DOHH2 (cell line): Measurements from ENCODE around the gene RAPGEF1.
"Not testable (repeated sequence)": the region's sequence is repeated elsewhere in the genome, so short reads cannot be mapped to it uniquely, and the experiment has no call there.

Experiments used
- H3F3A ChIP-seq: fragments of 200-600 bp; sonication (generic), shearing (Covaris generic); 2 replicates; pipeline ENCODE4 v1.6.0; 2016; ENCODE audit warnings: antibody characterized with exemption, mild to moderate bottlenecking; ENCODE audit not compliant: control insufficient read depth, insufficient read depth
- H3K27ac ChIP-seq: fragments of 200-600 bp; sonication (generic); 2 replicates; pipeline ENCODE4 v1.5.1; 2014; ENCODE audit warnings: low read depth, mild to moderate bottlenecking, low read length, moderate library complexity
- H3K27me3 ChIP-seq: fragments of 200-600 bp; sonication (generic); 2 replicates; pipeline ENCODE4 v1.6.1; 2014; ENCODE audit warnings: mild to moderate bottlenecking, low read length, mixed read lengths; ENCODE audit not compliant: control insufficient read depth
- H3K36me3 ChIP-seq: fragments of 200-600 bp; sonication (generic); 2 replicates; pipeline ENCODE4 v1.6.1; 2014; ENCODE audit warnings: mild to moderate bottlenecking, low read length, moderate library complexity, mixed read lengths; ENCODE audit not compliant: control insufficient read depth
- H3K4me1 ChIP-seq: fragments of 200-600 bp; sonication (generic); 2 replicates; pipeline ENCODE4 v1.6.1; 2014; ENCODE audit warnings: mild to moderate bottlenecking, low read length, mixed read lengths; ENCODE audit not compliant: control insufficient read depth
- H3K4me2 ChIP-seq: fragments of 200-600 bp; sonication (generic); 2 replicates; pipeline ENCODE4 v1.6.0; 2014; ENCODE audit warnings: mild to moderate bottlenecking, low read length, moderate library complexity
- H3K4me3 ChIP-seq: fragments of 200-600 bp; sonication (generic); 2 replicates; pipeline ENCODE4 v1.5.1; 2014; ENCODE audit warnings: mild to moderate bottlenecking, low read length, mixed read lengths
- H3K79me2 ChIP-seq: fragments of 200-600 bp; sonication (generic); 2 replicates; pipeline ENCODE4 v1.6.1; 2014; ENCODE audit warnings: mild to moderate bottlenecking, low read length, mixed read lengths; ENCODE audit not compliant: control insufficient read depth
- H3K9me2 ChIP-seq: fragments of 200-600 bp; sonication (generic); replicated peaks from 2 replicates; pipeline ENCODE4 v1.6.1; 2014; ENCODE audit warnings: mild to moderate bottlenecking, low read length, mixed read lengths; ENCODE audit not compliant: control insufficient read depth
- H3K9me3 ChIP-seq: fragments of 200-600 bp; sonication (generic); 2 replicates; pipeline ENCODE4 v1.6.1; 2014; ENCODE audit warnings: antibody characterized with exemption, low read length, mixed read lengths; ENCODE audit not compliant: control insufficient read depth, insufficient read depth
- H4K20me1 ChIP-seq: fragments of 200-600 bp; sonication (generic); 2 replicates; pipeline ENCODE4 v1.6.0; 2014; ENCODE audit warnings: low read depth, mild to moderate bottlenecking, antibody characterized with exemption, low read length, moderate library complexity; ENCODE audit not compliant: control insufficient read depth, insufficient read depth
- EZH2phosphoT487 ChIP-seq: fragments of 200-600 bp; sonication (generic); IDR thresholded peaks from 2 replicates; pipeline ENCODE4 v1.6.1; 2017; ENCODE audit warnings: borderline replicate concordance, mild to moderate bottlenecking, antibody characterized with exemption, low read length, moderate library complexity, mixed read lengths
- TF ChIP-seq, protein P1 (sequence below): fragments of 200-600 bp; sonication (generic); IDR thresholded peaks from one replicate; pipeline ENCODE4 v1.5.1; 2014; ENCODE audit warnings: antibody characterized with exemption, mild to moderate bottlenecking, low read depth, low read length; ENCODE audit not compliant: poor library complexity, severe bottlenecking

Gene RAPGEF1

DNA sequence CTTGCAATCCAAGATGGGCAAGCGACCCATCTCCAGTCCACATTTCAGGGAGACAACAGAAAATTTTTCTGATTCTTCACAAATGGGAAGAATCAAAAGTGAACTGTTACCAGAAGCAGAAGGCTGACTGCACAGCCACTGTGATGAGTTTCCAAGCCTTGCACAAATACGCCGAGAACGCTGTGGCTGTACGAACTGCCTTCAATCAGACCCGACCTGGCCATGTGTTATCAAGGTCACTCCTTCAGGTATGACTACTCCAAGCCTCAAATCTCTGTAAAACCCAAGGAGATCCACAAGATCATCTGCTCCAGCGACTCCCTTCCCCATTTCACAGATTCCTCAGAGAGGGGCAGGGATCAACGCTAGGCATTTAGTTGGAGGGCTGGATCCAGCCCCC is 26.9 kb downstream of the RAPGEF1 start:
- Histone ChIP-seq H3K79me2 (peaks cover 97% of the 10 kb centered on the region), H3K36me3 (peaks cover 25% of the 10 kb centered on the region), H3K27ac (no peak overlapping the region), H3K4me1 (peaks cover 54% of the 10 kb centered on the region), H4K20me1 (peaks cover 18% of the 10 kb centered on the region), H3K4me2 (no peak overlapping the region), H3K9me2 (no peaks in the 10 kb centered on the region), H3K27me3 (no peaks in the 10 kb centered on the region), H3K4me3 (no peak overlapping the region), H3F3A (no peaks in the 10 kb centered on the region), H3K9me3 (no peaks in the 10 kb centered on the region)
- TF ChIP-seq, protein P1, sequence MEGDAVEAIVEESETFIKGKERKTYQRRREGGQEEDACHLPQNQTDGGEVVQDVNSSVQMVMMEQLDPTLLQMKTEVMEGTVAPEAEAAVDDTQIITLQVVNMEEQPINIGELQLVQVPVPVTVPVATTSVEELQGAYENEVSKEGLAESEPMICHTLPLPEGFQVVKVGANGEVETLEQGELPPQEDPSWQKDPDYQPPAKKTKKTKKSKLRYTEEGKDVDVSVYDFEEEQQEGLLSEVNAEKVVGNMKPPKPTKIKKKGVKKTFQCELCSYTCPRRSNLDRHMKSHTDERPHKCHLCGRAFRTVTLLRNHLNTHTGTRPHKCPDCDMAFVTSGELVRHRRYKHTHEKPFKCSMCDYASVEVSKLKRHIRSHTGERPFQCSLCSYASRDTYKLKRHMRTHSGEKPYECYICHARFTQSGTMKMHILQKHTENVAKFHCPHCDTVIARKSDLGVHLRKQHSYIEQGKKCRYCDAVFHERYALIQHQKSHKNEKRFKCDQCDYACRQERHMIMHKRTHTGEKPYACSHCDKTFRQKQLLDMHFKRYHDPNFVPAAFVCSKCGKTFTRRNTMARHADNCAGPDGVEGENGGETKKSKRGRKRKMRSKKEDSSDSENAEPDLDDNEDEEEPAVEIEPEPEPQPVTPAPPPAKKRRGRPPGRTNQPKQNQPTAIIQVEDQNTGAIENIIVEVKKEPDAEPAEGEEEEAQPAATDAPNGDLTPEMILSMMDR = no peak
- no peak for TF ChIP-seq EZH2phosphoT487

DNA sequence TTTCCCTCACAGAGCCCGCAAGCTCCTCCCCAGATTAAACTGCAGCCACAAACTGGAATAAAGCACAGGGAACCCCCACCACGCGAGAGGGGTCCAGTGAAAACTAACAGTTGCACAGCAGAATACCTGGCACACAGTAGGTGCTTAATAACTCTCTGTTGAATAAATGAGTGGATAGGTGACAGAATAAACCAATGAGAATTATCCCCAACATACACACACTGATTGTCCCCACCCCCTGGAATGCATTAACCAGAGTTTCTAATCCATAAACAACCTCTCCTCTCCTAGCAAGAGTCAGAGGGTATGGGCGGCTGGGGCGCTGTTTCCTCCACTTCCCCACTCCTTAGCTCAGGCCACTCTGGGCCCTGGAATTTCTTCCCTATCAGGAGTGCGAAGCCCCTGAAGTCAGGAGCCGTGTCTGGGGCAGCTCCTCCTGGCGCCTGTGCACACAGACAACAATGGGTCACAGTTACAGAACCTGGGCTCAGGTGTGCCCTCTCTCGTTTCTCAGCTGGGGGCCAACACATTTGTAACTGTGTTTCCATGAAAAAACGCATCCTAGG is 27.6 kb downstream of the RAPGEF1 start:
- H3F3A ChIP-seq = no peaks in the 10 kb centered on the region
- TF ChIP-seq, protein P1 = no peak
- no peak for TF ChIP-seq EZH2phosphoT487
- no peaks in the 10 kb centered on the region for H3K27me3 ChIP-seq
- H4K20me1 ChIP-seq = peaks cover 21% of the 10 kb centered on the region
- no peak overlapping the region for H3K27ac ChIP-seq
- peaks cover 97% of the 10 kb centered on the region for H3K79me2 ChIP-seq
- no peaks in the 10 kb centered on the region for H3K9me2 ChIP-seq
- peaks cover 58% of the 10 kb centered on the region for H3K4me1 ChIP-seq
- H3K9me3 ChIP-seq = no peaks in the 10 kb centered on the region
- H3K4me3 ChIP-seq = no peak overlapping the region
- H3K4me2 ChIP-seq = peak overlapping the region; percentile 11; the same call in 1 of the 2 replicates
- peaks cover 24% of the 10 kb centered on the region for H3K36me3 ChIP-seq

DNA sequence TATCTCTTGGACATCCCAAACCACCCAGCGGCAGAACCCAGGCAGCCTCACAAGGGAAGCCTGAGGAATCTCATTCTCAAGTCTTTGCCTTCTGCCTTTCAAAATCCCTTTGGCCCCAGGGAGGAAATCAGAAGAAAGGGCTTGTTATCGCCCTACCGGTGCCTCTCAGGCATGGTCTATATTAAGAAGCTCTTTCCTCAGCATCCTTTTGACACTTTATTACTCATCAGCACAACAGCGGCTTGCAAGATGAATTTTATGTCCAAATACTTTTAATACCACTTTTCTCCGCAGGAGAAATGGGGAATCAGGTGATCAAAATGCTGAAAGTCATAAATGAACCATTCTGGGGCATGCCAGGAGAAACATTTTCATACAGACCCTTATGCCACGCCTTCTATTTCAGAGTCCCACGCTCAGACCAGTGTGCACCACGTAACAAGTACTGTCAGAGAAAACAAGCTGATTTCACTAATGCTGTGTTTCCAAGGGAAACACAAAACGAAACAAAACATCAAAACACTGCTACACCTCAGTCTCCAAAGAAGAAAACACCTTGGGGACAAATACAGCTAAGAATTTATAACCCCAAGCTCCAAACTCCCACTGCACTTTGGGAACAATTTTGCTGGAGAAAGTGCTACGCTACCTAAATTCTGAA is 30.0 kb downstream of the RAPGEF1 start:
- no peaks in the 10 kb centered on the region for H3K9me3 ChIP-seq
- peaks cover 26% of the 10 kb centered on the region for H4K20me1 ChIP-seq
- H3K27me3 ChIP-seq = no peaks in the 10 kb centered on the region
- peaks cover 81% of the 10 kb centered on the region for H3K4me1 ChIP-seq
- no peak overlapping the region for H3K27ac ChIP-seq
- H3K4me2 ChIP-seq = no peak overlapping the region
- H3F3A ChIP-seq = no peaks in the 10 kb centered on the region
- no peak overlapping the region for H3K4me3 ChIP-seq
- peaks cover 98% of the 10 kb centered on the region for H3K79me2 ChIP-seq
- H3K36me3 ChIP-seq = peaks cover 15% of the 10 kb centered on the region
- no peak for TF ChIP-seq EZH2phosphoT487
- TF ChIP-seq, protein P1 = no peak
- H3K9me2 ChIP-seq = no peaks in the 10 kb centered on the region

DNA sequence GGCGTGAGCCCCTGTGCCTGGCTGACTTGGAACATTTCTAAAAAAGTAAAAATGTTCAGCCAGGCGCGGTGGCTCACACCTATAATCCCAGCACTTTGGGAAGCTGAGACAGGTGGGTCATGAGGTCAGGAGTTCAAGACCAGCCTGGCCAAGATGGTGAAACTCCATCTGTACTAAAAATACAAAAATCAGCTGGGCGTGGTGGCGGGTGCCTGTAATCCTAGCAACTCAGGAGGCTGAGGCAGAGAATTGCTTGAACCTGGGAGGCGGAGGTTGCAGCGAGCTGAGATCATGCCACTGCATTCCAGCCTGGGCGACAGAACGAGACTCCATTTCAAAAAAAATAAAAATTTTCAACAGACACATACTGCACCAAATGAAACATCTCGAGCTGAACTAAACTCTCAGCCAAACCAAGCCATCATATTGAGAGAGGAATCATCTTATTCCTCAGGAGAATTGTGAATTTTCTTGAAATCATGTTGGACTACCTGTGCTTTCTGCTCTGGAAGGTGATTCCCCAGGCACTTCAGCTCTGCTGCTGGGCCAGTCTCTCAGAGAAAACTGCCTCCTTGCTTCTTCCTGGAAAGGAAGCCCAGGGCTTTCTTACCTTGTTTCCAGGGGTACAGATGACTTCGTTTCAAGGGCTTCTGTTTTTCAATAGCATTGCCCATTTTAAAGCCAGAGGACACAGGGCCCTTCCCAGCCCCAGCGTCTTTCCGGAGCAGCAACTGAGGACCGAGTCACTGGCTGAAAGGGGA is 30.7 kb downstream of the RAPGEF1 start:
- peaks cover 98% of the 10 kb centered on the region for H3K79me2 ChIP-seq

More for the DNA sequence above, 30.7 kb downstream of the RAPGEF1 start:
- peaks cover 89% of the 10 kb centered on the region for H3K4me1 ChIP-seq
- peaks cover 32% of the 10 kb centered on the region for H4K20me1 ChIP-seq
- H3K9me2 ChIP-seq, H3F3A ChIP-seq, H3K27me3 ChIP-seq, H3K4me3 ChIP-seq, H3K36me3 ChIP-seq, H3K27ac ChIP-seq, H3K9me3 ChIP-seq, H3K4me2 ChIP-seq: not testable (repeated sequence)
